C4-2B (cell line): ENCODE results near the gene GPR3.
A peak's percentile ranks its signal among the peaks of the same experiment; 100 is the strongest.
"Not testable (repeated sequence)": the region's sequence is repeated elsewhere in the genome, so short reads cannot be mapped to it uniquely, and the experiment has no call there.

Experiments
- H3K27ac ChIP-seq: fragments of 450-650 bp; 2 replicates; pipeline ENCODE4 v1.5.1; 2017
- ZFX ChIP-seq: fragments of 450-650 bp; IDR thresholded peaks from 2 replicates; pipeline ENCODE4 v1.6.1; 2017
- TF ChIP-seq, protein P1 (sequence below): fragments of 450-650 bp; conservative IDR thresholded peaks from 2 replicates; pipeline ENCODE4 v1.5.1; 2017; ENCODE audit warnings: mild to moderate bottlenecking

GPR3 gene

DNA sequence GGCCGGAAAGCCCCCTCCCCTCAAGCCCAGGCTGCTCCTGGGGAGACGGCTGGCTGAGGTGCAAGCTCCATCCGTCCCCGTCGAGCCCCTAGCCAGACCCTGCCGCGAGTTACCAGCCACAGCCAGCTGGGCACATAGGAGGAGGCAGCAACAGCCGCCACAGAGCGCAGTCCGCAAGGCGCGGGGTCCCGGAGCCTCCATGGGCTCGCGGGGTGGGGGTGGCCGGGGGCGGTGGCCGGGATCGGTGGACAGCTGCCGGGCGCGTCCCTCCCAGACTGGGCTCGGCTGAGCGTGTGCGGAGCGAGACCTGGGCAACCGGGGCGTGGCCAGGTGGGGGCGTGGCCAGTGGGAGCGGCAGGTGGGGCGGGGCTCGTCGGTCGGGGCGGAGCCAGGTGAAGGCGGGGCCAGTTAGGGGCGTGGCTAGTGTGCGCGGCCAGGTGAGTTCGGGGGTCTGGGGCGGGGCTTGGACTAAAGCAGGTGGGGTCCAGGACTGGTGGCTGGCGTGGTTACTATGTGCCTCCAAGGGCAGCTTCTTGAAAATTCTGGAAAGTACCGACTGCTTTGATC lies 9.3 kb upstream of the GPR3 start, which contains the start of gene CD164L2:
Gene CD164L2, minus strand, starts transcription at position 295 of the 567 bp plus-strand sequence. Its CDS starts 94 bp downstream, at position 201.
- TF ChIP-seq, protein P1, sequence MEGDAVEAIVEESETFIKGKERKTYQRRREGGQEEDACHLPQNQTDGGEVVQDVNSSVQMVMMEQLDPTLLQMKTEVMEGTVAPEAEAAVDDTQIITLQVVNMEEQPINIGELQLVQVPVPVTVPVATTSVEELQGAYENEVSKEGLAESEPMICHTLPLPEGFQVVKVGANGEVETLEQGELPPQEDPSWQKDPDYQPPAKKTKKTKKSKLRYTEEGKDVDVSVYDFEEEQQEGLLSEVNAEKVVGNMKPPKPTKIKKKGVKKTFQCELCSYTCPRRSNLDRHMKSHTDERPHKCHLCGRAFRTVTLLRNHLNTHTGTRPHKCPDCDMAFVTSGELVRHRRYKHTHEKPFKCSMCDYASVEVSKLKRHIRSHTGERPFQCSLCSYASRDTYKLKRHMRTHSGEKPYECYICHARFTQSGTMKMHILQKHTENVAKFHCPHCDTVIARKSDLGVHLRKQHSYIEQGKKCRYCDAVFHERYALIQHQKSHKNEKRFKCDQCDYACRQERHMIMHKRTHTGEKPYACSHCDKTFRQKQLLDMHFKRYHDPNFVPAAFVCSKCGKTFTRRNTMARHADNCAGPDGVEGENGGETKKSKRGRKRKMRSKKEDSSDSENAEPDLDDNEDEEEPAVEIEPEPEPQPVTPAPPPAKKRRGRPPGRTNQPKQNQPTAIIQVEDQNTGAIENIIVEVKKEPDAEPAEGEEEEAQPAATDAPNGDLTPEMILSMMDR = no peak
- TF ChIP-seq ZFX = no peak
- H3K27ac ChIP-seq = peak within 1 kb of the TSS; percentile 36

DNA sequence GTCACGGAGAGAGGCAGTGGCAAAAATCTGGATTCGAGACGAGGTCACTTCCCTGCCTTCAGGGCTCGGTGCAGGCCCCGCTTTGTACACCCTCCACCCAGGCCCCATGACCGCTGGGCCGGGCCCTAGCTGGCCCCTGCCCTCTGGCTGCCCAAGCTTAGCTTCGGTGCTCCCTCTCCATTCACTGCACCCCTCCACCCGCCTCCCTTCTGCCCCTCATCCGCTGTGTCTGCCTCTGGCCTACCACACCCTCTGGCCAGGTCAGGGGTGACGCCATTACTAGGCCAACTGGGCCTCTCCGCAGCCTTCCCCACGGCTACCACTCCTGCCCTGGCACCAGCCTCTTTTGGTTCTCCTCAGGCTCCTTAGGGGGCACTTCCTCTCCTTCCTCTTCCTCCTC lies 8.8 kb upstream of the GPR3 start:
- no peak overlapping the region for H3K27ac ChIP-seq
- TF ChIP-seq ZFX = no peak
- TF ChIP-seq, protein P1 = no peak

DNA sequence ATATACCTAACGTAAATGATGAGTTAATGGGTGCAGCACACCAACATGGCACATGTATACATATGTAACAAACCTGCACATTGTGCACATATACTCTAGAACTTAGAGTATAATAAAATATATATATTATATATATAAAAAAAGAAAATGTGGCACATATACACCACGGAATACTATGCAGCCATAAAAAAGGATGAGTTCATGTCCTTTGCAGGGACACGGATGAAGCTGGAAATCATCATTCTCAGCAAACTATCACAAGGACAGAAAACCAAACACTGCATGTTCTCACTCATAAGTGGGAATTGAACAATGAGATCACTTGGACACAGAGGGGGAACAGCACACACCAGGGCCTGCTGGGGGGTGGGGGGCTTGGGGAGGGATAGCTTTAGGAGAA lies 7.6 kb upstream of the GPR3 start:
- H3K27ac ChIP-seq = not testable (repeated sequence)

DNA sequence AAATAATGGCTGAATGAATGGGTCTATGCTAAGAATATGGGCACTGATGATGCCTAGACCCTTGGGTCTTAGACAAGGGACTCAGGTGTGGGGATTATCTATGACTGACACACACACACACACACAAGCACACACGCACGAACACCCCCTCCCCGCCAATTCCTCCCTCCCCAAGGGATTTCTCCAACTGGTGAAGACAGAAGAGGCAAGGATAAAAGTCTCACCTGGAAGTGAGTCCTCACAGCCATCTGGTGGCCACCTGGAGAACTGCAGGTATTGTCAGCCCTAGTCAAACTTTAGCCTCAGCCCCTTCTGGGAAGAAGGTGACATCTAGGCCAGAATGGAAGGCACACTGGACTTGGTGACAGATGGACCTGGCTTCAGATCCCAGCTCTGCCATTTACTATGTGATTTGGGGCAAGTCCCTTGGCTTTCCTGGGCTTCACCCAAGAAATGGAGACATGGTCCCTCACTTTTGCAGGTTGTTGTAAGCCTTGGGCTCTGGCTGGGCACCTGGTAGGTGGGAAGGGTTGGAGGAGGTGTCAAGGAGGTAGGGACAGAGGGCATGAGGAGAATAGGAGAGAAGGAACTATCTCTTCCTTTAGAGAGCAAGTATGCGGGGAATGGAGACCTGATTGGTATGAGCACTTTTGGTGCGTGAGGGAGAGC lies 4.0 kb upstream of the GPR3 start:
- no peak for TF ChIP-seq ZFX
- TF ChIP-seq, protein P1 = peak; percentile 95
- H3K27ac ChIP-seq = no peak overlapping the region

DNA sequence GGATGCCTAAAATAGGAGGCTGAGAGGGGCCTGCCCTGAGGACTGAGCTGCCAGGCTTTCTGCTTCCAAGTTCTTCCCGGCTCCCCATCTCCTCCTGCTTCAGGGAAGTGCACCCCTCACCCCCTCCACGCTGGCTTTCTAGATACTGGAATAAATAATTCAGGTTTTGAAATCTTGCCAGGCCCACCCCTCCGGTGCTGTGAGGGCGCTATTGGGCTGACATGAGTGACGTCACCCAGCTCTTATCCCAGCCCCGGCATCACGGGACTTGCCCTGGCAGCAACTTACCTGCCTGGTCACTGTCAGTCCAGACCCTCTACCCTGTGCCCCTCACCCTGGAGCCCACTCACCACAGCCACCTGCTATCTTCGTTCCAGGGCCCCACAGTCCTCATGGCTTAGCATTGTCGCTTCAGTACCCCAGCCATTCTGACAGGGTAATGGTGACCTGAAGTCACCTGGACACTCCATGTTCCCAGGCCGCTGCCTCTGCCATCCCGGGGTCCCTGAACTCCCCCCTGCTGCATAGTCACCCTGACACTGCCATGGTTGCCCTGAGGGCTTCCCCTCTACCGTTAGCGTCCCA lies 819 bp upstream of the GPR3 start:
- peak overlapping the region; percentile 44; the same call in 1 of the 2 replicates for H3K27ac ChIP-seq
- no peak for TF ChIP-seq ZFX
- TF ChIP-seq, protein P1 = no peak

DNA sequence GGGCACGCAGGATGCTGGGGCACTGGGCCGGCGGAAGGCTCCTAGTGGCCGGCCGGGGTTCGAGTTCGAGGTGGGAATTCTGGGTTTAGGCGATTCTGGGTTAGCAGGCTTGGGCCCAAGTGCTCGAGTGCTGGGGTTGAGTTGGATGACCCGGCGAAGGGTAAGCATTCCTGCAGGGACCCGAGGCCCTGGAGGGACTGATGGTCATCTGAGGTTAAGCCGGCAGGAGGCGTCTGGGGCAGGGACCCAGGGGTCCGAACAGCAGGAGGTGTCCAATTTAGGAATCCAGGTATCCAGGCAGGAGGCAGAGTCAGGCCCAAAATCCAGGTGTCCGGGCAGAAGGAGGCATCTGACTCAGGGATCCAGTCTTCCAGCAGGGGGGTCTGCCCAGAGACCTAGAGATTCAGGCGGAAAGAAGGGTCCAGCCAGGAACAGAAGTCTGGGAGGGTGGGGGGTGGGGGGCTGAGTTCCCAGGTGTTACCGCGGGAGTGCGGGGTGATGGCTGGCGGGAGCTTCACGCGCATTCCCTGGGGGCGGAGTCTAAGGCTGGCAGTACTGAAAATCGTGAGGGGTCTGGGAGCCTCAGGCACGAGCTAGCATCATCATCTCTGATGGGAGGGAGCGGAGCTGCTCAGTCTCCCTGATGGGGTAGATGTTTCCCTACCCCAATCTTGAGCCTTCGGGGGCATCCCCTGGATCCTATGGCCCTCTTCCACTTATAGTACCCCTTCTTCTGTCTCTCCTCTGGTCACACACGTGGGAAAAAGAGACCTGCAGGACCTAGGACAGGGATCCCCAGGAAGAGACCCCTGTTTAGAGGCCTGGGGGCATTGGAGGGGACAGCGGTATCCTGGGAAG lies 585 bp downstream of the GPR3 start:
- TF ChIP-seq, protein P1 = peak; percentile 50
- no peak for TF ChIP-seq ZFX
- peak overlapping the region; percentile 44 for H3K27ac ChIP-seq

DNA sequence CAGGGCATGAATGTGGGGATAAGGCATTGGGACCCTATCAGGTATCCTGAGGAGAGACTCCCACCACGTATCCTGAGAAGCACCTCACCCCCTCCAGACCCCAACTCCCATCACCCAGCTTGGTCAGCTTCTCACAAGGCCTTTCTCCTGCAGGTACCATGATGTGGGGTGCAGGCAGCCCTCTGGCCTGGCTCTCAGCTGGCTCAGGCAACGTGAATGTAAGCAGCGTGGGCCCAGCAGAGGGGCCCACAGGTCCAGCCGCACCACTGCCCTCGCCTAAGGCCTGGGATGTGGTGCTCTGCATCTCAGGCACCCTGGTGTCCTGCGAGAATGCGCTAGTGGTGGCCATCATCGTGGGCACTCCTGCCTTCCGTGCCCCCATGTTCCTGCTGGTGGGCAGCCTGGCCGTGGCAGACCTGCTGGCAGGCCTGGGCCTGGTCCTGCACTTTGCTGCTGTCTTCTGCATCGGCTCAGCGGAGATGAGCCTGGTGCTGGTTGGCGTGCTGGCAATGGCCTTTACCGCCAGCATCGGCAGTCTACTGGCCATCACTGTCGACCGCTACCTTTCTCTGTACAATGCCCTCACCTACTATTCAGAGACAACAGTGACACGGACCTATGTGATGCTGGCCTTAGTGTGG lies 1.3 kb downstream of the GPR3 start:
- H3K27ac ChIP-seq = no peak overlapping the region
- no peak for TF ChIP-seq ZFX
- TF ChIP-seq, protein P1 = no peak
